Choroid plexus epithelial cell (primary cell): ENCODE measurements around the gene TENT4A.

Source experiments
- DNase-seq: peaks from one replicate; pipeline ENCODE4 v3.0.0-alpha.2; 2010; ENCODE audit warnings: low read depth
- H3K4me3 ChIP-seq: 2 replicates; pipeline ENCODE4 v1.5.1; 2011; ENCODE audit warnings: low read depth, mild to moderate bottlenecking, control low read depth, low read length, moderate library complexity
- CTCF ChIP-seq: conservative IDR thresholded peaks from 2 replicates; pipeline ENCODE4 v1.5.1; 2011; ENCODE audit warnings: low read depth, mild to moderate bottlenecking, control low read depth, inconsistent platforms, low read length, moderate library complexity

Gene TENT4A

GRCh38 chr5:6786786-6787495 lies 73.7 kb downstream of the TENT4A start:
- peak; percentile 33 for DNase-seq

GRCh38 chr5:6787941-6788340 lies 74.7 kb downstream of the TENT4A start:
- TF ChIP-seq CTCF, result no peak
- DNase-seq, result no peak
- H3K4me3 ChIP-seq, result no peak overlapping the region

More at GRCh38 chr5:6786786-6787495, 73.7 kb downstream of the TENT4A start:
- no peak overlapping the region for H3K4me3 ChIP-seq
- no peak for TF ChIP-seq CTCF

GRCh38 chr5:6788439-6788838 lies 75.2 kb downstream of the TENT4A start:
- H3K4me3 ChIP-seq, result no peak overlapping the region
- no peak for TF ChIP-seq CTCF
- DNase-seq, result no peak

- no peak overlapping the region for H3K4me3 ChIP-seq
- TF ChIP-seq CTCF, result no peak
- DNase-seq, result no peak
Measured at GRCh38 chr5:6788956-6789649, 75.9 kb downstream of the TENT4A start.

GRCh38 chr5:6790346-6790865 lies 77.2 kb downstream of the TENT4A start:
- no peak overlapping the region for H3K4me3 ChIP-seq
- no peak for DNase-seq
- TF ChIP-seq CTCF, result no peak

GRCh38 chr5:6791031-6791430 lies 77.8 kb downstream of the TENT4A start:
- no peak overlapping the region for H3K4me3 ChIP-seq
- no peak for TF ChIP-seq CTCF

More at GRCh38 chr5:6791031-6791430, 77.8 kb downstream of the TENT4A start:
- no peak for DNase-seq
